ENCODE results near the gene PSMA2. TPM values are rescaled to one million over a fixed set of nuclear protein-coding genes. Genes with fewer than 3 reads are reported as not detected.
A peak's percentile ranks its signal among the peaks of the same experiment; 100 is the strongest.
"Not testable (repeated sequence)": the region's sequence is repeated elsewhere in the genome, so short reads cannot be mapped to it uniquely, and the experiment has no call there.

The PSMA2 gene
- polyA plus RNA-seq, 1 donor: 136 TPM

- Histone ChIP-seq H3K36me3 (ENCODE audit: control insufficient read depth, insufficient read depth, low read length) (peaks cover under 1% of the 10 kb centered on the region), H3K9me3 (ENCODE audit: control insufficient read depth, low read depth, low read length) (no peaks in the 10 kb centered on the region), H3K4me1 (ENCODE audit: control insufficient read depth, insufficient read depth, low read length) (peaks cover 17% of the 10 kb centered on the region), H3K27ac (ENCODE audit: low read length) (no peak overlapping the region), H3K27me3 (ENCODE audit: control insufficient read depth, insufficient read depth, low read length) (no peaks in the 10 kb centered on the region), H3K4me3 (ENCODE audit: low read length) (no peak overlapping the region)
- DNase-seq: no peak
- 100% methylated on average over 1 of the region's 2 CpGs for WGBS (ENCODE audit: insufficient coverage, low lambda C conversion rate)
Observed at GRCh38 chr7:42910306-42910705, 21.7 kb downstream of the PSMA2 start.

- Histone ChIP-seq H3K27ac (ENCODE audit: low read length) (no peak overlapping the region), H3K36me3 (ENCODE audit: control insufficient read depth, insufficient read depth, low read length) (no peaks in the 10 kb centered on the region)
- DNase-seq: peak in 1 of 2 donors; percentile 27
Observed at GRCh38 chr7:42907316-42907715, 24.7 kb downstream of the PSMA2 start.

GRCh38 chr7:42906181-42906580 lies 25.8 kb downstream of the PSMA2 start:
- H3K27me3 ChIP-seq (ENCODE audit: control insufficient read depth, insufficient read depth, low read length): no peaks in the 10 kb centered on the region
- DNase-seq: no peak
- no peak overlapping the region for H3K27ac ChIP-seq (ENCODE audit: low read length)
- peaks cover 13% of the 10 kb centered on the region for H3K4me1 ChIP-seq (ENCODE audit: control insufficient read depth, insufficient read depth, low read length)
- no peak overlapping the region for H3K4me3 ChIP-seq (ENCODE audit: low read length)
- WGBS (ENCODE audit: insufficient coverage, low lambda C conversion rate): no CpG with 5 or more reads among the region's 1 CpG
- no peaks in the 10 kb centered on the region for H3K9me3 ChIP-seq (ENCODE audit: control insufficient read depth, low read depth, low read length)
- H3K36me3 ChIP-seq (ENCODE audit: control insufficient read depth, insufficient read depth, low read length): no peaks in the 10 kb centered on the region

More at GRCh38 chr7:42907316-42907715, 24.7 kb downstream of the PSMA2 start:
- no peaks in the 10 kb centered on the region for H3K27me3 ChIP-seq (ENCODE audit: control insufficient read depth, insufficient read depth, low read length)
- H3K9me3 ChIP-seq (ENCODE audit: control insufficient read depth, low read depth, low read length): no peaks in the 10 kb centered on the region
- peaks cover 15% of the 10 kb centered on the region for H3K4me1 ChIP-seq (ENCODE audit: control insufficient read depth, insufficient read depth, low read length)
- no peak overlapping the region for H3K4me3 ChIP-seq (ENCODE audit: low read length)

- H3K4me3 ChIP-seq (ENCODE audit: low read length): no peak overlapping the region
- no peak for DNase-seq
- WGBS (ENCODE audit: insufficient coverage, low lambda C conversion rate): no CpG with 5 or more reads among the region's 3 CpGs
- H3K4me1 ChIP-seq (ENCODE audit: control insufficient read depth, insufficient read depth, low read length): peaks cover 4% of the 10 kb centered on the region
- peaks cover 3% of the 10 kb centered on the region for H3K9me3 ChIP-seq (ENCODE audit: control insufficient read depth, low read depth, low read length)
- no peaks in the 10 kb centered on the region for H3K27me3 ChIP-seq (ENCODE audit: control insufficient read depth, insufficient read depth, low read length)
- no peak overlapping the region for H3K27ac ChIP-seq (ENCODE audit: low read length)
- no peaks in the 10 kb centered on the region for H3K36me3 ChIP-seq (ENCODE audit: control insufficient read depth, insufficient read depth, low read length)
Observed at GRCh38 chr7:42902331-42902730, 29.6 kb downstream of the PSMA2 start.

GRCh38 chr7:42900842-42901241 lies 31.1 kb downstream of the PSMA2 start:
- no peaks in the 10 kb centered on the region for H3K27me3 ChIP-seq (ENCODE audit: control insufficient read depth, insufficient read depth, low read length)
- H3K4me1 ChIP-seq (ENCODE audit: control insufficient read depth, insufficient read depth, low read length): no peaks in the 10 kb centered on the region
- DNase-seq: no peak
- H3K4me3 ChIP-seq (ENCODE audit: low read length): no peak overlapping the region
- peaks cover 3% of the 10 kb centered on the region for H3K9me3 ChIP-seq (ENCODE audit: control insufficient read depth, low read depth, low read length)
- H3K27ac ChIP-seq (ENCODE audit: low read length): no peak overlapping the region
- no peaks in the 10 kb centered on the region for H3K36me3 ChIP-seq (ENCODE audit: control insufficient read depth, insufficient read depth, low read length)

- DNase-seq: no peak
- Histone ChIP-seq H3K9me3 (ENCODE audit: control insufficient read depth, low read depth, low read length) (peaks cover 5% of the 10 kb centered on the region), H3K27ac (ENCODE audit: low read length) (no peak overlapping the region), H3K4me1 (ENCODE audit: control insufficient read depth, insufficient read depth, low read length) (no peaks in the 10 kb centered on the region), H3K27me3 (ENCODE audit: control insufficient read depth, insufficient read depth, low read length) (no peaks in the 10 kb centered on the region), H3K4me3 (ENCODE audit: low read length) (no peak overlapping the region), H3K36me3 (ENCODE audit: control insufficient read depth, insufficient read depth, low read length) (no peaks in the 10 kb centered on the region)
- WGBS (ENCODE audit: insufficient coverage, low lambda C conversion rate): 100% methylated on average over 1 of the region's 9 CpGs
Observed at GRCh38 chr7:42893346-42894240, 38.4 kb downstream of the PSMA2 start.

- Histone ChIP-seq H3K27me3 (ENCODE audit: control insufficient read depth, insufficient read depth, low read length) (no peaks in the 10 kb centered on the region), H3K4me3 (ENCODE audit: low read length) (no peak overlapping the region), H3K9me3 (ENCODE audit: control insufficient read depth, low read depth, low read length) (peaks cover 2% of the 10 kb centered on the region), H3K4me1 (ENCODE audit: control insufficient read depth, insufficient read depth, low read length) (peaks cover 3% of the 10 kb centered on the region), H3K27ac (ENCODE audit: low read length) (no peak overlapping the region), H3K36me3 (ENCODE audit: control insufficient read depth, insufficient read depth, low read length) (no peaks in the 10 kb centered on the region)
- no peak for DNase-seq
Observed at GRCh38 chr7:42886893-42887505, 45.0 kb downstream of the PSMA2 start.

- H3K27me3 ChIP-seq (ENCODE audit: control insufficient read depth, insufficient read depth, low read length): no peaks in the 10 kb centered on the region
- H3K27ac ChIP-seq (ENCODE audit: low read length): no peak overlapping the region
- 63% methylated on average over 1 of the region's 2 CpGs for WGBS (ENCODE audit: insufficient coverage, low lambda C conversion rate)
- no peak overlapping the region for H3K4me3 ChIP-seq (ENCODE audit: low read length)
- H3K36me3 ChIP-seq (ENCODE audit: control insufficient read depth, insufficient read depth, low read length): no peaks in the 10 kb centered on the region
- no peak for DNase-seq
- peaks cover 2% of the 10 kb centered on the region for H3K9me3 ChIP-seq (ENCODE audit: control insufficient read depth, low read depth, low read length)
- peaks cover 3% of the 10 kb centered on the region for H3K4me1 ChIP-seq (ENCODE audit: control insufficient read depth, insufficient read depth, low read length)
Observed at GRCh38 chr7:42886129-42886528, 45.8 kb downstream of the PSMA2 start.

- H3K4me3 ChIP-seq (ENCODE audit: low read length); H3K27me3 ChIP-seq (ENCODE audit: control insufficient read depth, insufficient read depth, low read length); DNase-seq; H3K36me3 ChIP-seq (ENCODE audit: control insufficient read depth, insufficient read depth, low read length); H3K4me1 ChIP-seq (ENCODE audit: control insufficient read depth, insufficient read depth, low read length); H3K9me3 ChIP-seq (ENCODE audit: control insufficient read depth, low read depth, low read length); H3K27ac ChIP-seq (ENCODE audit: low read length): not testable (repeated sequence)
- WGBS (ENCODE audit: insufficient coverage, low lambda C conversion rate): no CpG with 5 or more reads among the region's 8 CpGs
Observed at GRCh38 chr7:42885183-42885582, 46.8 kb downstream of the PSMA2 start.

GRCh38 chr7:42883950-42884349 lies 48.0 kb downstream of the PSMA2 start:
- no peak for DNase-seq

GRCh38 chr7:42880392-42880791 lies 51.6 kb downstream of the PSMA2 start:
- H3K27me3 ChIP-seq (ENCODE audit: control insufficient read depth, insufficient read depth, low read length): no peaks in the 10 kb centered on the region
- H3K4me3 ChIP-seq (ENCODE audit: low read length): no peak overlapping the region
- H3K9me3 ChIP-seq (ENCODE audit: control insufficient read depth, low read depth, low read length): no peaks in the 10 kb centered on the region
- H3K36me3 ChIP-seq (ENCODE audit: control insufficient read depth, insufficient read depth, low read length): no peaks in the 10 kb centered on the region
- no peak overlapping the region for H3K27ac ChIP-seq (ENCODE audit: low read length)
- no peak for DNase-seq
- H3K4me1 ChIP-seq (ENCODE audit: control insufficient read depth, insufficient read depth, low read length): no peaks in the 10 kb centered on the region
- WGBS (ENCODE audit: insufficient coverage, low lambda C conversion rate): 75% methylated on average over 2 of the region's 2 CpGs

More at GRCh38 chr7:42883950-42884349, 48.0 kb downstream of the PSMA2 start:
- no CpG with 5 or more reads among the region's 6 CpGs for WGBS (ENCODE audit: insufficient coverage, low lambda C conversion rate)
- Histone ChIP-seq H3K9me3 (ENCODE audit: control insufficient read depth, low read depth, low read length) (no peaks in the 10 kb centered on the region), H3K36me3 (ENCODE audit: control insufficient read depth, insufficient read depth, low read length) (no peaks in the 10 kb centered on the region), H3K27me3 (ENCODE audit: control insufficient read depth, insufficient read depth, low read length) (no peaks in the 10 kb centered on the region), H3K4me1 (ENCODE audit: control insufficient read depth, insufficient read depth, low read length) (peaks cover 3% of the 10 kb centered on the region), H3K4me3 (ENCODE audit: low read length) (no peak overlapping the region), H3K27ac (ENCODE audit: low read length) (no peak overlapping the region)

Data from large intestine (tissue), 3 donors.